HG03439 (cell line): Measurements from ENCODE around the gene DENND4B.
"Not testable (repeated sequence)": the region's sequence is repeated elsewhere in the genome, so short reads cannot be mapped to it uniquely, and the experiment has no call there.

Source experiments
- ATAC-seq: cut with Tn5 transposase; IDR thresholded peaks from one replicate; pipeline ENCODE4 v1.9.1; 2021; ENCODE audit warnings: mild to moderate bottlenecking, moderate library complexity; ENCODE audit not compliant: unreplicated experiment

DENND4B gene

DNA sequence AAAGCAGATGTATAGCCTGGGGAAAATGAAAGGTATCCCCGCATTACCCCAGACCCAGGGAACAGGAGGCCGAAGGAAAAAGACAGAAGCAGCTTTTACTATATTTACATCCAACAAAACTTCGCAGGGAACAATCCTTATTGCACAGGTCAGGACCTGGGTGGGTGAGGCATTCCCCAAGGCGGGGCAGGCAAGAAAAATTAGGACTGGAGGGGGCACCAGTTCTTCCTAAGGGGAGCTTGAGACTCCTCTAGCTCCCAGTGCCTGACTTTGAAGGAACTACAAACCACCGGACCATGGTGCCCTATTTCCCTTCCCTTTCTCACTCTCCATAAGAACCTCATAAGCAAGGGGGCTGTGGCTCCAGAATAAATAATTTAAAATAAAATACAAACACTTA is 17.1 kb downstream of the DENND4B start:
- no peak for ATAC-seq

DNA sequence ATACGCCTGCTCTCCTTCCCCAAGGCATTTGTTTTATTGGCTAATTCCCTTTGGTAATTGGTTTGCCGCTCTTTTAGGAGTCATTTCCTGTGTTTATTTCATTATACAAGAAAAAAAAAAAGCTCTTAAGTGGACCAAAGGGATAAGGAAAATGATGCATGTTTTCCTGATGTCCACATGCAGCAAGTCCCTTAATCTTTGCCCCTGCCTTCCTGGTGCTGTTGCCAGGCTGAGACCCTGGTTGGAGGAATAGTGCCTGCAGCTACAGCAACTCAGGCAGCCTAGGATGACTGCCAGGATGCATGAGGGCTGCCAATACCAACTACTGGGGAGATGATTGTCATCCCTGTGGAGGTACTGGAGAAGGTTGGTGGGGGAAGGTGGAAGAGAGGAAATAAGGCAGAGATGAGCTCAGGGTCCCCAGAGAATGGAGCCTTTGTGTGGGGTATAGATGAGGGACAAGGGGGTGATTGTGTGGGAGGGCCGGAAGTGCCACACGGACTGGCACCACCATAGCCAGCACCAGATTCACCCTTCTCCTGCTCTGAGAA is 17.7 kb downstream of the DENND4B start:
- ATAC-seq = no peak

DNA sequence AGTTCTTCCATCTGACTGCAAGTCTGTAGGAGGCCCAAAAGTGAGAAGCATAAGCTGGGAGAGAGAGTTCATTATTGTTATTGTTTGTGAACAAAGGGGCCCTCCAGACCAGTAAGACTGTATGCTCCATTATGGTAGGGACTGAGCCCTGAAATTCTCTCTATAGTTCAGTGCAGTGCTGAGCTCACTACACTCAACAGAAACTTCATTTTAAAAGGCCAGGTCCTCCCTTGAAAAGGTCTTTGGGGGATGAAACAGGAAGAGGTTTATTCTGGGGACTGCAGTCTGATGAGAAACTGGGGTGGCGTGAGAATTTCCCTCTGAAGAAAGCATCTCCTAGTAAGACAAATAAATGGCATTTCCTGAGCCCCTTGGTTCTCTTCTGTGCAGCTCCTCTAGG is 18.3 kb downstream of the DENND4B start:
- ATAC-seq = no peak

DNA sequence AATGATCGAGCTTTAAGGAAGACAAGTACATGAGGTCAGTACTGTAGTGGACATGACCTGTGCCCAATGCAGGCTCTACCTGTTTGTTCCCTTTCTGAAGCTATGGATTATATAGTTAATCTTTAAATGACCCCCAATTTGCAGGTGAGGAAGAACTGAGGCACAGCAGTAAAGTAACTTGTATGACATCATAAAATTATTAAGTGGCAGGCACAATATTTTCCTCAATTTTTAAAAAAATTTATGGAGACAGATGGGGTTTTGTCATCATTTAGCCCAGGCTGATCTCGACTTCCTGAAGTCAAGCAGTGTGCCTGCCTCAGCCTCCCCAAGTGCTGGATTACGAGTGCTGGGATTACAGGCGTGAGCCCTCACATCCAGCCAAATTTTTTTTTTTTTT is 20.1 kb downstream of the DENND4B start:
- ATAC-seq = no peak

DNA sequence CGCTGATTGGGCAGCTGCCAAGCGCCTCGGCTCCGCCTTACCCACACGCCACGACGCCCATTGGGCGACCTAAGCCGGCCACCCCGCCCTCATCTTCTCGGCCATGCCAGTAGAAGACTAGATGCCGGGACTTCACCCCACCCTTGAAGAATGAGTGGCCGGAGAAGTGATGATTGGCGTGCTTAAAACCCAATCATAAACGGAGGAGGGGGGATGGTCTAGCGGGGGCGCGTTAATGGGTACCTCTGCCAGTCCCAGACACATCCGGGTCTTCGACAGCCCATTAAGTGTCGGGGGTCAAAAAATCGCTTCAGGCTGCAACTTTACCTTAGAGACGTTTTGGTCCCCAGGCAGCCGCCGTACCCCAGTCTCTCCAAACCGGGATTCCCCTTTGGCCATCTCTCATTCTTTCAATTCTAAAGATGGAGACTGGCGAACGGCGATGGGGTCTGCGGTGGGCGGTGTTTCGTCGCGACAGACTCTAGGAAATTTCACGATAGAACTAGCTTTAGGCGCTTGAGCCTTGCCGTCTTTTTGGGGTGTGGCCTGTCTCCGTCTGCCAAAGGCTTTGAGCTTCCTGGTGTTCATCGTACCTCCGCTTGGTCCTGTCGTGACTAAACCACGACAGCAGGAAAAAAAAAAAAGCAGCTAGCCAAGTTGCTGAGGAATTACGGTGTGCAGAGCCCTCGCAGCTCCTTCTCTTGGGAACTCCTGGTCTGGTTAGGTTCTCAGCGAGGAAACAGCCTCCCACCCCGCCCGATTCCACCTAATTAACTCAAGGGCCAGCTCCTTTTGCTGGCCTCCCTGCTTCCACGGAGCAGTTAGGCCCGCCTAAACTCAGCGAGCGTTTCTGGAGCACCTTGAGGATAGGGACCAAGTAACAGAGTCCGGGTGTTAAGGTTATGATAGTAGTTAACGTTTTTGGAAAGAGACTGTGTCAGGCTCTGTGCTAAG is 23.3 kb downstream of the DENND4B start, which contains the start of gene GATAD2B:
GATAD2B (minus strand) TSS at position 1 of the 954 bp plus-strand sequence. CDS start 94,625 bp downstream, outside the sequence.
- peak; percentile 93 for ATAC-seq

DNA sequence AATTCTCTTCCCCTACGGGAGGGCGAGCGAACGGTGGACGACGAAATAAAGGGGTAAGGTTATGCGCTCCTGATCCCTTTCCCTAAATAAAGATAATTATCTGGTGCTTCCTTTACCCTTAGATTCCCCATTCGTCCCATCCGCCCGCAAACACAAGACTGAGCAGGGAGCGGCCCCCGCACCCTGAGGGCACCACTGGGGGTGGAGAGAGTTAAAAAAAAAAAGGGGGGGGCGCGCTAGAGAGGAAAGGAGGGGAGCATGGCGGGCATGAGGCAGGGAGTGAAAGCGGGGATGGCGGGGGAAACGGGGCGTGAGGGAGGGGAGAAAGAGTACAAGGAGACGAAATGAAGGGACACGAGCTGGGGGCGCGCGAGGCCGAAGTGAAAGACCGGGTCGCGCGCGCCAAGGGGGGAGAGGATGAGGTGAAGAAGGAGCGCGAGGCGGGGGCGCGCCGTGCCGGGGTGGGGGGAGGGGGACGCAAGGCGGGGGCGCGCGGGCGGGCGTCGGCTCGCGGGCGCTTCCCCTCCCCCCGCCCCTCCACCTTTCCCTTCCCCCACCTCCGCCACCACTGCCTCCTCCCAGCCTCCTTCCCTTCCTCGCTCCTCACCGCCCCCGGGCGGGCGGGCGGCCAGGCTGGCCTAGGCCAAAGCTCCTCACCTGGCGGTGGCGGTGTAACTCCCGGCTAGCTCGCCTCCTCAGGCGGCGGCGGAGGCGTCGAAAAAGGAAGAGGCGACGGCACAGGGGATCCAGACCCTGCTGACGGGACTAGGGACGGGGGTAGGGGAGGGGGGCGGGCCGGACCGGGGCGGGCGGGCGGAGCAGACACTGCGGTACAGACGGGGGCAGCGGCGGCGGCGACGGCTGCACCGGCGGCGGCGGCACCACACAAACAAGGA is 24.2 kb downstream of the DENND4B start:
- peak; percentile 34 for ATAC-seq

DNA sequence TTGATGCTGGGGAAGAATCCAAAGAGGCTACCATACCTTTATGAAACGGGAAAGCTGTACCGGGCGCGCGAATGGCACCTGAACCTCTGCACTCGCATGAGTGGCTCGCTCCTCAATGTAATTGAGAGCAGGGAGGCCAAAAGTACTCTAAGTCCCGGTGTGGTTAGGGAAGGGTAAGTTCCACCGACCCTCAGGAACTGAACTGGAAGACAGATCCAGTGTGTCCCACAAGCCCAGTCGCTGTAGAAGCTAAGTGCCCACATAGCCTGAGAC is 24.8 kb downstream of the DENND4B start:
- no peak for ATAC-seq

DNA sequence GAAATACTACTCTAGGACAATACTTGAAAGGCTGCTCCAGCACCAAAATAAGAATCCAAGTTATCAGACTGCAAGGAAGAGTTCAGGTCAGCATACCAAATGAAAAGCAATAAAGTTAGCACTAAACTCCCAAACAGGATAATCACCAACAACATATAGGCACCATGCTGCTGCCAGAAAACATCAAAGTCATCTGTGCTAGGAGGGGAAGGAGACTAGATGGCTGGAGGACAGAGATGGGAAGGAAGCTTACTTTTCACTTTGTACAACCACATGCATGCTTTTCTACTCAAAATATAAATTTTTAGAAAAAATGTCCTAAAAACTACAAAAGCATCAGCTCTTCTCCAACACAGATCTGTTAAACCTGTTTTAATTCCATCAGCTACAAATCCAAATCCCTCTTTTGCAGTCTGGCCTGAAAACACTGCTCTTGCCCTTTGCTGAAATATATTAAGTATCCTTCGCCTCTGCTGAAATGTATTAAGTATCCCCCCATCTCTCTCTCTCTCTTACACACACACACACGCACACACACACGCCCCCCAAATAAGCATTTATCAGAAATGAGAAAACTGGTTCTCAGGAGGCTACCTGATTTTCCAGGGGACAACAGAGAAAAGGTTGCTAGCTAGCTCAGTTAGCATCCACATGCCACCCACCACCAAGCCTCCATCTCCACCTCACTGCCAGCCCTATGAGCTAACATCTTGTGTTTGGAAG is 25.3 kb downstream of the DENND4B start:
- no peak for ATAC-seq

DNA sequence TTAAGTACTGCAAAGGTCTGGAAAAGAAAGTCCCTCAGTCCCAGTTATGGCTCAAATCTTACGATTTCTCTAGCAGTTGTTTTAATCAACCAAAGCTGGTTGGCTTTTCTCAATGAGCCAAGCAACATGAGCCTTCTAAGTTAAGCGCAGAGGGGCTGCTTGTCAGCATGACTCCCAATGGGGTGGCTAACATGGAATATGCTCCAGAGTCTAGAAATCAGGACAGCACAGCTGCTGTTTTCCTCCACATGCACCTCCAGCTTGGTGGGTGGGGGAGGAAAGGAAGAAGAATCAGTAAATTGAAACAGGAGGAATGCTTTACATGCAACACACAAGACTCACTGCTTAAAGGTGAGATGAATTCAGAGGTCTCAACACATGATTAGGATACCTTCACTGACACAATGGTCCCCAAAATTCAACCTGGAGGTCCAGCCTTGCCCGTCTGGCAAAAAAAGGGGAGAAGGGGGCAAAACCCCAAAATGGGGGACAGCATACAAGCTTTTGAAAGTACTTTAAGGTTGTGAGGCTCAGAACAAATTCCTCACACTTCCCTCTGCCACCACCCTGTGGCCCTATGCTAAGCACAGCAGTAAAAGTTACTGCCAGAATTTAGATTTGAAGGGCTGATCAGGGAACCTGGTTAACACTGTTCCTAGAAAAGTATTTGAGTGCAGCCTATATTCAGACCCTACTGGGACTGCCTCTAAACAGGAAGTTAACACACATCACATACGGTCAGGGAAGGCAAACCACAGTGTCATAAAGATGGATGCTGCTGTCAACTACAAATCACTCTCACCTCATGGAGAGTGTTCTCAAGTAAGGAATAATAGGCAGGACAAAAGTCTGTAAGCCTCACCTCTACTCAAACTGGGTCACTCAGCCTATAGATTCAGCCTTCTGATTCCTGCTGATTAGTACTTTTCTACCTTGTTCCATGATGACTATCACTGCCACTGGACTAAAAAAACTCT is 26.4 kb downstream of the DENND4B start:
- ATAC-seq = no peak

DNA sequence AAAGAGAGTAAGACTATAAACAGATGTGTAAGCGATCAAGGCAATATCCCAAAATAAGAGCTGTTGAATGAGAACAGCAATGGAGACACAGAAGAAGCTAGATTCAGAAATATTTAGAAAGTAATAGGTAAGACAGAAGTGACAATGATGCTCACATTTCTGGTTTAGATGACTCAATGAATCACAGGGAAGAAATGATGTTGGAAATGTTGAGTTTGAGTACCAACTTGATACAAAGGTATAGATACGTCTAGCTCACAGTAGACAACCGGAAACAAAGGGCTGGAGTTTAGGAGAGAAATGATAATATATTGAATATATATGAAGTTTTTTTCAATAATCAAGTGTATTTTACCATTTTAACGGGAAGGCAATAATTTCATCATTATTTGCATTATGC is 30.2 kb downstream of the DENND4B start:
- no peak for ATAC-seq

DNA sequence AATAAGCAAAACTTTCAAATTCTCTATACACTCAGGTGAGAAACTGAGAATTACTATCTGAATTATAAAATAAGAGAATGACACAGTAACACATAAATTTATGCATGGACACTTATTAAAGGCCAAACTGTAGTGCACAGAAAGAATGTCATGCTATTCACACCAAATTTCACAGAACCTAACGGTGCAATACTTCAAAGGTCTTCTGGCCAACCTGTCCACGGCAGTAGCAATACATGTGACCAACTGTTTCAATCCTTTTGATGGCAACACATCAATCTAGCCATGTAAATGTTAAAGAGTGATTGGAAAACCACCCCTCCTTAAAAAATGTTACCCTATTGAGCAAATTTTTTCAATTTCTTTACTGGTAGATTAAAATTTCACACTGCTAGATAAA is 34.2 kb downstream of the DENND4B start:
- no peak for ATAC-seq

DNA sequence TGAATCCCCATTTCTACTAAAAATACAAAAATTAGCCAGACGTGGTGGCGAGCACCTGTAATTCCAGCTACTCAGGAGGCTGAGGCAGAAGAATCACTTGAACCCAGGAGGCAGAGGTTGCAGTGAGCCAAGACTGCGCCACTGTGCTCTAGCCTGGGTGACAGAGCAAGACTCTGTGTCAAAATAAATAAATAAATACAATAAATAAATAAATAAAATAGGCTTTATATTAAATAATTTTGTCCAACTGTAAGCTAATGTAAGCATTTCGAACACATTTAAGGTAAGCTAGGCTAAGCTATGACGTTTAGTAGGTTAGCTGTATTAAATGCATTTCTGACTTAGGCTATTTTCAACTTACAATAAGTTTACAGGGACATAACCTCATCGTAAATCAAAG is 36.0 kb downstream of the DENND4B start:
- not testable (repeated sequence) for ATAC-seq

DNA sequence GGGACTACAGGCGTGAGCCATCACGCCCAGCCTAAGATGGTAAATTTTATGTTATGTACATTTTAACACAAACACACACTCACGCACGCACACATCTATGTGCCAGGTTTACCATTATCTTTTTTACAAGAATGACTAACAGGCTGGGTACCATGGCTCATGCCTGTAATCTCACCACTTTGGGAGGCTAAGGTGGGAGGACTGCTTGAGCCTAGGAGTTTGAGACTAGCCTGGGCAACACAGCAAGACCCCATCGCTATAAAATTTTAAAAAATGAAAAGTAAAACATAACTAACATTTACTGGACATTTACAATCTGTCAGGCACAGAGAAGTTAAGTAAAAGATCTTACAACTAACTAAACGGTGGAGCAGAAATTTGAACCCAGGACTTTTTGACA is 38.4 kb downstream of the DENND4B start:
- no peak for ATAC-seq

DNA sequence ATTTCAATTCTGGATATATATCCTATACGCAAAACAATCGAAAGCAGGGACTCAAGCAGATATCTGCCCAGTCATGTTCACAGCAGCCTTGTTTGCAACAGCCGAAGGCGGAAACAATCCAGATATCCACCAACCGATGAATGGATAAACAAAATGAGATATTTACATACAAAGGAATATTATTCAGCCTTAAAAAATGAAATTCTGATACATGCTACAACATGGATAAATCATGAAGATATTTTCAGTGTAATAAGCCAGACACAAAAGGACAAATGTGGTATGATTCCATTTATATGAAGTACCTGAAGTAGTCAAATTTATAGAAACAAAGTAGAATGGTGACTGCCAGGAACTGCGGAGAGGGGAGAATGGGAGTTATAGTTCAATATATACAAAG is 39.4 kb downstream of the DENND4B start:
- ATAC-seq = no peak

DNA sequence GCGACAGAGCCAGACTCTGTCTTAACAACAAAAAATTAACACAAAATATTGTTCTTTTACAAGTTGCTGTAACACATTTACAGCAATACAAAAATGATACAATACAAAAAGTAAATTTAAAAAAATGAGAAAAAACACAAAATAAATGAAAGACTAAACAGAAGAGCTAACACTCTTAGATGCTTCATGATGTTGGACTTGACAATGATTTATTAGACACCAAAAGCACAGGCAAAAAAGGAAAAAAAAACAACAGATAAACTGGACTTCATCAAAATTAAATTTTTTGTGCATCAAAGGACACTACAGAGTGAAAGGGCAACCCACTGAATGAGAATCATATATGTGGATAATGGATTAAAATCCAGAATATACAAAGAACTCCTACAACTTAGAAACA is 40.1 kb downstream of the DENND4B start:
- no peak for ATAC-seq

DNA sequence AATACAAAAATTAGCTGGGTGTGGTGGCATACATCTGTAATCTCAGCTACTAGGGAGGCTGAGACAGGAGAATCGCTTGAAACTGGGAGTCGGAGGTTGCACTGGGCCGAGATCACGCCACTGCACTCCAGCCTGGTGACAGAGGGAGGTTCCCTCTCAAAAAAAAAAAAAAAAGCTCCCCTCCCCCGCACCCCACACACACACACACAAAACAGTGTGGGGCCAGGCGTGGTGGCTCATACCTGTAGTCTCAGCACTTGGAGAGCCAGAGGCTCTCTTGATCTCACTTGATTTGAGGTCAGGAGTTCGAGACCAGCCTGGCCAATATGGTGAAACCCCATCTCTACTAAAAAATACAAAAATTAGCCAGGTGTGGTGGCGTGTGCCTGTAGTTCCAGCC is 40.6 kb downstream of the DENND4B start:
- ATAC-seq = not testable (repeated sequence)

DNA sequence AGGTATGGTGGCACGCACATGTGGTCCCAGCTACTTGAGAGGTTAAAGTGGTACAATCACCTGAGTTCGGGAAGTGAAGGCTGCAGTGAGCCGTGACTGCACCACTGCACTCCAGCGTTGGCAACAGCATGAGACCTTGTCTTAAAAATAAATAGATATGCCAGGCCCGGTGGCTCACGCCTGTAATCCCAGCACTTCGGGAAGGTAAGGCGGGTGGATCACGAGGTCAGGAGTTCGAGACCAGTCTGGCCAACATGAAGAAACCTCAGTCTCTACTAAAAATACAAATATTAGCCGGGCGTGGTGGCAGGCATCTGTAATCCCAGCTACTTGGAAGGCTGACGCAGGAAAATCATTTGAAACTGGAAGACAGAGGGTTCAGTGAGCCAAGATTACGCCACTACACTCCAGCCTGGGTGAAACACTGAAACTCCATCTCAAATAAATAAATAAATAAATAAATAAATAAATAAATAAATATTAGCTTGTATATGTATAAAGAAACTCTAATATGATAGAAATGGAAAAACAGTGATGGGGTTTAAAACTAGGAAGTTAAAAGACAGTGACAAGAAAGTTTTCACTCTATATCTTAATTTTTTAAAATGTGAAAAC is 42.6 kb downstream of the DENND4B start:
- ATAC-seq = no peak

DNA sequence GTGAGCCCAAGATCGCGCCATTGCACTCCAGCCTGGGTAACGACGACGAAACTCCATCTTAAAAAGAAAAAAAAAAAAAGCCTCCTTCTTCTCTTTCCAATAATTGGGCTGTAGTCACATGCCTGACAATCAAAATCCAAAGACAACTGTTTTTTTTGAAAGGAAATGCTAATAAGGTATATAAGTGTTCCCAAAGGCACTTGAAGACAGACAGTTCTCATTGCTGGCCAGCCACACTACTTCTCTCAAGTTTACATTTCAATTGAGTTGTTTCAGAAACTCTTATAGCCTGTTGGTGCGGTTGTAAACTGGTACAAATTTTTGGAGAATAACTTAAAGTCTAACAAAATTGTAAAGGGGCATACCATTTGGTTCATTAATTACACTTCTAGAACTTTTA is 47.0 kb downstream of the DENND4B start:
- ATAC-seq = no peak

DNA sequence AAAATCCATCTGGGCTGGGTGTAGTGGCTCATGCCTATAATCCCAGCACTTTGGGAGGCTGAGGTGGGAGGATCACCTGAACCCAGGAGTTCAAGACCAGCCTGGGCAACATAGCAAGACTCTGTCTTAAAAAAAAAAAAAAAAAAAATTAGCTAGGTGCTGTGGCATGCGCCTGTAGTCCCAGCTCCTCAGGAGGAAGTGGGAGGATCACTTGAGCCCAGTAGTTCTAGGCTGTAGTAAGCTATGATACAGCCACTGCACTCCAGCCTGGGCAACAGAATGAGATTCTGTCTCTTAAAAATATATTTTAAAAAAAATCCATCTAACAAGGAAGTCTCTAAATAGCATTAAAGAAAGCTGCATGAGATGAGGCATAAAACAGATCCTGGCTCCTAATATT is 50.7 kb downstream of the DENND4B start:
- ATAC-seq = not testable (repeated sequence)
